K562 (cell line): ENCODE data around the gene NLRP6.
"Not testable (repeated sequence)": the region's sequence is repeated elsewhere in the genome, so short reads cannot be mapped to it uniquely, and the experiment has no call there.

Experiments
- POLR2A ChIP-seq: fragments of 450-650 bp; conservative IDR thresholded peaks from 2 replicates; pipeline ENCODE4 v1.6.1; 2016
- ZNF785 ChIP-seq: fragments of 250-450 bp; sonication (Bioruptor Pico); IDR thresholded peaks from 2 replicates; pipeline ENCODE4 v1.4.0; 2020; ENCODE audit warnings: mild to moderate bottlenecking
- TF ChIP-seq, protein P1 (sequence below): fragments of 150-350 bp; conservative IDR thresholded peaks from 2 replicates; pipeline ENCODE4 v1.6.1; 2014; ENCODE audit warnings: low read length
- TF ChIP-seq, protein P2 (sequence below): sonication (generic); formaldehyde crosslinking; IDR thresholded peaks from 2 replicates; pipeline ENCODE4 v1.8.1; 2023; ENCODE audit warnings: missing genetic modification reagents, mild to moderate bottlenecking, borderline replicate concordance

DNA sequence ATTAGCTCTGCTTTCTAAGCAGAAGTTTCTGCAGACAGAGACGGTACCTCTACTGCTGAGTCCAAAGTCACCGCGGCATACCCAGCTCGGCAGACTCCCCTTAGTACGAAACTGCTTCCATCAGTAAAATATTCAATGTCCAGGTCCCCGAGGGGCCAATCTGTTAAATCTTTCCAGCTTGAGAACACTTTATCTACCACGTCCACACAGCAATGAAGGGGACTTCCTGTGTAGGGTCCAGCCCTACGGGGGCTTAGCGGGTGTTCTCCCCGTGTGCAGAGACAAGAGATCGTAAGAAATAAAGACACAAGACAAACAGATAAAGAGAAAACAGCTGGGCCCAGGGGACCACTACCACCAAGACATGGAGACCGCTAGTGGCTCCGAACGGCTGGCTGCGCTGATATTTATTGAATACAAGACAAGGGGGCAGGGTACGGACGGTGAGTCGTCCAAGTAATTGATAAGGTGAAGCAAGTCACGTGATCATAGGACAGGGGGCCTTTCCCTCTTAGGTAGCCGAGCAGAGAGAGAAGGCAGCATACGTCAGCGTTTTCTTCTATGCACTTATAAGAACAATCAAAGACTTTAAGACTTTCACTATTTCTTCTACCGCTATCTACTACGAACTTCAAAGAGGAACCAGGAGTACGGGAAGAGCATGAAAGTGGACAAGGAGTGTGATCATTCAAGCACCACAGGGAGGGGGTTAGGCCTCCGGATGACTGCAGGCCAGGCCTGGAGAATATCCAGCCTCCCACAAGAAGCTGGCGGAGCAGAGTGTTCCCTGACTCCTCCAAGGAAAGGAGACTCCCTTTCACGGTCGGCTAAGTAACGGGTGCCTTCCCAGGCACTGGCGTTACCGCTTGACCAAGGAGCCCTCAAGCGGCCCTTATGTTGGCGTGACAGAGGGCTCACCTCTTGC is 46.6 kb downstream of the NLRP6 start:
- TF ChIP-seq, protein P1, sequence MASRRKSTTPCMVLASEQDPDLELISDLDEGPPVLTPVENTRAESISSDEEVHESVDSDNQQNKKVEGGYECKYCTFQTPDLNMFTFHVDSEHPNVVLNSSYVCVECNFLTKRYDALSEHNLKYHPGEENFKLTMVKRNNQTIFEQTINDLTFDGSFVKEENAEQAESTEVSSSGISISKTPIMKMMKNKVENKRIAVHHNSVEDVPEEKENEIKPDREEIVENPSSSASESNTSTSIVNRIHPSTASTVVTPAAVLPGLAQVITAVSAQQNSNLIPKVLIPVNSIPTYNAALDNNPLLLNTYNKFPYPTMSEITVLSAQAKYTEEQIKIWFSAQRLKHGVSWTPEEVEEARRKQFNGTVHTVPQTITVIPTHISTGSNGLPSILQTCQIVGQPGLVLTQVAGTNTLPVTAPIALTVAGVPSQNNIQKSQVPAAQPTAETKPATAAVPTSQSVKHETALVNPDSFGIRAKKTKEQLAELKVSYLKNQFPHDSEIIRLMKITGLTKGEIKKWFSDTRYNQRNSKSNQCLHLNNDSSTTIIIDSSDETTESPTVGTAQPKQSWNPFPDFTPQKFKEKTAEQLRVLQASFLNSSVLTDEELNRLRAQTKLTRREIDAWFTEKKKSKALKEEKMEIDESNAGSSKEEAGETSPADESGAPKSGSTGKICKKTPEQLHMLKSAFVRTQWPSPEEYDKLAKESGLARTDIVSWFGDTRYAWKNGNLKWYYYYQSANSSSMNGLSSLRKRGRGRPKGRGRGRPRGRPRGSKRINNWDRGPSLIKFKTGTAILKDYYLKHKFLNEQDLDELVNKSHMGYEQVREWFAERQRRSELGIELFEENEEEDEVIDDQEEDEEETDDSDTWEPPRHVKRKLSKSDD = not testable (repeated sequence)
- TF ChIP-seq, protein P2, sequence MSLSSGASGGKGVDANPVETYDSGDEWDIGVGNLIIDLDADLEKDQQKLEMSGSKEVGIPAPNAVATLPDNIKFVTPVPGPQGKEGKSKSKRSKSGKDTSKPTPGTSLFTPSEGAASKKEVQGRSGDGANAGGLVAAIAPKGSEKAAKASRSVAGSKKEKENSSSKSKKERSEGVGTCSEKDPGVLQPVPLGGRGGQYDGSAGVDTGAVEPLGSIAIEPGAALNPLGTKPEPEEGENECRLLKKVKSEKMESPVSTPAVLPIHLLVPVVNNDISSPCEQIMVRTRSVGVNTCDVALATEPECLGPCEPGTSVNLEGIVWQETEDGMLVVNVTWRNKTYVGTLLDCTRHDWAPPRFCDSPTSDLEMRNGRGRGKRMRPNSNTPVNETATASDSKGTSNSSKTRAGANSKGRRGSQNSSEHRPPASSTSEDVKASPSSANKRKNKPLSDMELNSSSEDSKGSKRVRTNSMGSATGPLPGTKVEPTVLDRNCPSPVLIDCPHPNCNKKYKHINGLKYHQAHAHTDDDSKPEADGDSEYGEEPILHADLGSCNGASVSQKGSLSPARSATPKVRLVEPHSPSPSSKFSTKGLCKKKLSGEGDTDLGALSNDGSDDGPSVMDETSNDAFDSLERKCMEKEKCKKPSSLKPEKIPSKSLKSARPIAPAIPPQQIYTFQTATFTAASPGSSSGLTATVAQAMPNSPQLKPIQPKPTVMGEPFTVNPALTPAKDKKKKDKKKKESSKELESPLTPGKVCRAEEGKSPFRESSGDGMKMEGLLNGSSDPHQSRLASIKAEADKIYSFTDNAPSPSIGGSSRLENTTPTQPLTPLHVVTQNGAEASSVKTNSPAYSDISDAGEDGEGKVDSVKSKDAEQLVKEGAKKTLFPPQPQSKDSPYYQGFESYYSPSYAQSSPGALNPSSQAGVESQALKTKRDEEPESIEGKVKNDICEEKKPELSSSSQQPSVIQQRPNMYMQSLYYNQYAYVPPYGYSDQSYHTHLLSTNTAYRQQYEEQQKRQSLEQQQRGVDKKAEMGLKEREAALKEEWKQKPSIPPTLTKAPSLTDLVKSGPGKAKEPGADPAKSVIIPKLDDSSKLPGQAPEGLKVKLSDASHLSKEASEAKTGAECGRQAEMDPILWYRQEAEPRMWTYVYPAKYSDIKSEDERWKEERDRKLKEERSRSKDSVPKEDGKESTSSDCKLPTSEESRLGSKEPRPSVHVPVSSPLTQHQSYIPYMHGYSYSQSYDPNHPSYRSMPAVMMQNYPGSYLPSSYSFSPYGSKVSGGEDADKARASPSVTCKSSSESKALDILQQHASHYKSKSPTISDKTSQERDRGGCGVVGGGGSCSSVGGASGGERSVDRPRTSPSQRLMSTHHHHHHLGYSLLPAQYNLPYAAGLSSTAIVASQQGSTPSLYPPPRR (CRISPR knock-in tag) = not testable (repeated sequence)
- not testable (repeated sequence) for TF ChIP-seq ZNF785 (CRISPR knock-in tag)
- TF ChIP-seq POLR2A = peak; percentile 68
